Fibroblast of peridontal ligament (primary cell): ENCODE measurements around the gene FAM181B.
A peak's percentile ranks its signal among the peaks of the same experiment; 100 is the strongest.
"Not testable (repeated sequence)": the region's sequence is repeated elsewhere in the genome, so short reads cannot be mapped to it uniquely, and the experiment has no call there.

Source experiments
- DNase-seq: peaks from one replicate; pipeline ENCODE4 v3.0.0-alpha.2; 2010; ENCODE audit errors: extremely low read depth

Gene FAM181B

DNA sequence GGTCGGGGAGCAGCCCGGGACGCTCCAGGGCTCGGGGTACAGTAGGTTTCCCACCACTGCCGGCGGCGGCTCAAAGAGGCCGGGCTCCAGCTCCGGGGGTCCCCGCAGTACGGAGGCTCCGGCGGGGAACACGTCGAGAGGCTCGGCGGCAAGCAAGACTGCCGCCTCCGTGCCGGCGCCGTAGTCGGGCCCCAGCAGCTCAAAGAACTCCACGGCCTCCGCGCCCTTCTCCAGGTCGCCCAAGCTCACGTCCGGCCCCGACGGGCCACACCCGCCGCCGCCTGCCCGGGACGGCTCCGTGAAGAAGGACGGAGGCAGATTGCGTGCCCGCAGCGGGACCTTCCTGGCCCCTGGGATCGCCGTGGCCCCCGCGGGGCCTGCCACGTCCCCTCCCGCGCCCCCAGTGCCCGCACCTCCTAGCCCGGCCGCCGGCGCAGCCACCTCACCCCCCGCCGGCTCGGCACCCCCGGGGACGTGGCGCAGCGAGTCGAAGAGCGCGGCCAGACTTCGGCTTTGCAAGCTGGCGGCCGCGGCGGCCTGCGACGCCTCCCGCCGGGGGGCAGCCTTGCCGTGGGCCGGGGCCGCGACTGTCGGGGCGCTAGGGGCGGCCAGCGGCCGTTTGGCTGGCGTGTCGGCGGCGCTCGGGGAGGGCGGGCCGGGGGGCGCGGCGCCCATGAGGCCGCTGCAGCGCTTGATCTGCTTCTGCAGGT lies 775 bp downstream of the FAM181B start:
- DNase-seq: no peak

DNA sequence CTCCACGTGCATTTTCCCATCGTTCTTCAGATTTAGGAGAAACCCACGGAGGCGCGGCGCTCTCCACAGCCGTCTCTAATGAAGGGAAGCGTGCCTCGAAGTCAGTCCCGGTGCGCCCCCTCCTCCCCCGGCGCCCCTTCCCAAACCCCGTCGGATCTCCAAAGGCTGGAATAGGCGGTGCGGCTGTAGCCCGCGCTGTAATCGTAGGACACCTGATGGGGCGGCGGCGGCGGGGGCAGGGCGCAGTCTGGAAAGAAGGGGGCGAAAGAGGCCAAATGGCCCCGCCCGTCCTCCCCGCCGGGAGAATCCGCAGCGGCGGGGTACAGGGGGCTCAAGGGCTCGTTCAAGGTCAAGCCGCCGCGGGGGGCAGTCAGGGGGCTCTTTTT lies 1.3 kb downstream of the FAM181B start:
- DNase-seq: no peak

DNA sequence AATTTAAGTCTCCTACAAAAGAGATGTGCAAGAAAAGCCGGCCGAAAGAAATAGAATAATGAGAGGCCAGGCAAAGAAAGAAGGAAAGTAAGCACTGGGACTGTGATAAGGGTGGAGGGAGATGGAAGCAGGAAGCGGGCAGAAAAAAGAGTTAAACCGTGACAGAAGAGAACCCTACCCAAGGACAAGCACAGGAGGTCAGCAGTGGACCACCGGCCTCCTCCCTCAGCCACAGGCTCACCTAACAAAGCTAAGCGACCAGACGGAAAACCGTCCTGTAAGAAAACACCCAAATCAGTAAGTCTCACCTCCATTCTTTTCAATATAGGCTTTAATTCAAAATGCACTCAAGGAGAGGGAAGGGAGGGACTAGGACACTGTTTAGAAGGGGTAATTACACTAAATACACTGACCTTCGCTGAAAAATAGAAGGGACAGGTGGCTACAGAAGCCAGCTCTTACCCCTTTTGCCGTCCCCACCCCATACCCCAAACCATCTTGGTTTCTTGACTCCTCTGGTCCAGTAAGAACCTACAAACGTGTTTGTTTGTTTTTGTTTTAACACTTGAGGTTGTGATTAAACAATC lies 1.9 kb downstream of the FAM181B start:
- no peak for DNase-seq

DNA sequence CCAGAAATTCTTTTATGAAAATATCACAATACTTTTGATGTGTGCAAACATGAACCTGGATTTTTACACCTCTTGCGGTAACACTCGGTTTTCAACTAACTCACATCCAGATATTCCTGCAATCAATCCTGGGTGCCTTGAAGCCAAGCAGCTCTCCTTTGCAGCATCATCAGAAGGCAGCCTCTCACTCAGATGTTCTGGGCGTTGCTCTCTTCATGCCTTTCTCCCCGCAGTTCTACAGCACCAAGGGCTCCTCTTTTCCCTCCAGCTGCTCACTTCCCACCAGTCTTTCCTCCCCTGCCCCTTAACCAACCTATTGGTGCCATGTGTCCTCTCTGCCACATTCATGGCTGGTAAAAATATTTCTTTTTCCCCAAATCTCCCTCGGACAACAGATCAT lies 2.9 kb downstream of the FAM181B start:
- DNase-seq: no peak

DNA sequence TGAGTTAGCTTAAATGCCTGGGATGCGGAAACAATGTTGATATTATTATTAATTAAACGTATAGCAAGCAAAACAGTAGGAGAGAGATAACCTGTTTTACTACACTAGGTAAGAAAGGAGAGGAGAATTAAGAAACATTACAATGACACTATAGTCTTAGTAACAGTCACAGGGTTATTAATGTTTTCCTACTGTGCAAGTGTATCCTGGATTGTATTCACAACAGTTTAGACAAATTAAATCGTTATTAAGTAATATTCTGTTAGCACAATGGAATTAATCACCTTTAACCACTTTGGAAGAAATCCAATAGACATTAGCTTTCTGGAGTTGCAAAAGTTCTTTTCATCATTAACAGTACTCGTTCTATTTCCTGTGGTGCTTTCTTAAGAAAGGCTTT lies 3.4 kb downstream of the FAM181B start:
- no peak for DNase-seq

DNA sequence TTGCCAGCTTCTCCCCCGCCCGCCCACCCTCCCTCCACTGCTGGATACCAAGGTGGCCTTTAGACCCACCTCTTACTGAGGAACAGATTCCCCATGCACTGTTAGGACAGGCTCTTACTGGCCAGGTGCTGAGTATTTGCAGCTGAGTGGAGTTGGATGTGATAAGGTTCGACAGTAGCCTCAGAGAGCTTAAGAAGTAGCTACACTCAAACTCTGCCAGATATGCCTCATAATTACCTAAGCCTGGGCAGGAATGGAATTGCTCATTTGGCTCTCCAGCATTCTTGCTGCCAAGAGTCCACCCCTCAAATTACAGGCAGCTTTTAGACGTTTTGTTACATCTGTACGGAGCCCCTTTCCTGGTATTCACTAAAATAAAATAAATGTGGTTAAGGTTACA lies 9.6 kb downstream of the FAM181B start:
- DNase-seq: no peak

DNA sequence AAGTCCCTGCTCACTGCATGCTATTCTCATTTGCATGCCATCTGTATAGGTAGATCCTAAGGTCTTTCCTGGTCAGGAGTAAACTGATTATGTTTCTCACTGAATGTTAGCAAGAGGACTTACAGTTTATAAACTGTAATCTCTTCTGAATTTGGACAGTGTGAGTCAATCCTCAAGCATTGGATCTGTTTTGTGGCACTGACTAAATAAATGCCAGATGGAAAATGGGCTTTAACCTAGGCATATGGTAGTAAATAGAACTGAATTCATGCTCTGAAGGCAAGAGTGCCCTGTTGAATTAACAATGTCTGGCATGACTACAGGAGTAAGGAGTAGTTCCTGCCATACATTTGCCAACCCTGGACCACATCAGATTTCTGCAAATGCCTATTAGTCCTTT lies 11.4 kb downstream of the FAM181B start:
- peak; percentile 78 for DNase-seq

DNA sequence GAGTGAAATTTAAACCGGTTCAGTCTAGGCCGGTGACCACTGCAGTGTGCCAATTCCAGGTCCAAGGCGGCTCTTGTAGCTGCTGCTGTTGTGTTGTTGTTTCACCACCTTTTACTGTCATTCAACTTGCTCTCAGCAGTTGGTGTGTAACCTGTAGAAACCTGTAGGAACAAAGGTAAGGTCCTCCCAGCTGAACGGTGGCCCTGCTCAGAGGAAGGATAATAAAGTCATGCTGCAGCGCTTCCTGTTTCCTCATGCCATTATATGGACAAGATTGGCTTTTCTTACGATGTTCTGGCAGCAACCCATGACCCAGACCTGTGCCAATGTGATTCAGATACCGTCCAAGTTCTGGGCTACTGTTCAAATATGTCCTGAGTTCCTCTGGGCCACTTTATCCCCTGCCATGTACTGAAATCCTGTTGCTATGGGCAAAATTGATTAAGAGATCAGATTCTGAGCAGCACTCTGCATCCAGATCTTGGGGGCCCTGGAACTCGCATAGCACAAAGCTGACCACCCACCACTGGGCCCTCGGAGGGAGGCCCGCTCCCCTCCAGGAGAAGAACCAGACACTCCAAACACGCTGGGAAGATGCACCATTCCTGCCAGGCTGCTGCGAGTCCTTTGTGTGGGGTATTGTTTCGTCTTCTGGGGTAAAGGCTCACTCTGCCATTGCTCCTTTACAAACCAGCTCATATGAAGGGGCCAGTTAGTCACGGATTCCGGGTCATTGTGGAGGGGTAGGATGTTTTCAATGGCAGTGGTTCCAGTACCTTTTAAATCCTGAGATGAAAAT lies 13.2 kb downstream of the FAM181B start:
- no peak for DNase-seq

DNA sequence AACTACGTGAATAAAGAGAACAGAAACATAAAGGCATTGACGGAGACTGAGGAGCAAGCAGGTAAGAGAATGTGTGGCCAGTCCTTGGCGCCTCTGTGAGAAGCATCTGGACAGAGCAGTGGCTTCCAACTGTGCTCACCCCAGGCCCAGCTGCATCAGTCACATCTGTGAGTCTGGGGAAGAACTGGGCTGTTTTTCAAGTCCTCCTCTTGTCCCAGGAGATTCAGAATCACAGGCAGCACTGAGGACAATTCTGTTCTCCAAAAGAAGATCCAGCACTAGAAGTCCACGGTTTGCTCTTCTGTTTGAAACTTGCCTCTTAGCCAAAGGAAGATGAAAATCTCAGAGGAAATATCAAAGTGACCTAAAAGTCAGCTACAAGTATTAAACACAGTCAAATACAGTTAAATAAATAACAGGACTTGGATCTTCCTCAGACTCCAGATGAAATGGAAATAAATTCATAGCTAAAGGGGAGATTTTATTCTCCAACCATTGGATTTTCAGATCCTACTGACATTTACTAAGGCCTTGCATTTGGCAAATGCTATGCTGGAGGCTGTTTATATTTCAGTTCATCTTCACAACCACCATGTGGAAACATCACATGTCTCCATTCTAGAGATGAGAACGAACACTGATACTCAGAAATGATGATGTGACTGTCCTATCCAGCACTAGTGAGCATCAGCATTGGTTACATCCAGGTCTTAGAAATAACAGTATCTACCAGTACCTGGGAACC lies 14.1 kb downstream of the FAM181B start:
- no peak for DNase-seq

DNA sequence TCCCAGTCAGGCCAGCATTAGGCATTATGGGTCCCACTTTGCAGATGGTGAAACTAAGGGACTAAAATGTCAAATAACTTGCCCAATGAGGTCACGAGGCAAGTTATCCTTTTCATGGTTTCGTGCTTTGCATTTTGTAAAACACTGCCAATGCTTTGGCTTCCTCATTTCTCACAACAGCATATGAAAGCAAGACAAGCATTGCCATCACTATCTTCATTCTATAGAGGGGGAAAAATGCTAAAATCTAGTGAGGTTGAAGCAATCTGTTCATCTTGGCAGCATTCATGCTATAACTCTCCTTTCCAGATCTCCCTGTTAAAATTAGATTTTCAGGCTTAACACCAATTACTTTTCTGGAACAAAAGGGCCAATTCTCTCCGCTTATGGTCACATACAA lies 14.8 kb downstream of the FAM181B start:
- no peak for DNase-seq

DNA sequence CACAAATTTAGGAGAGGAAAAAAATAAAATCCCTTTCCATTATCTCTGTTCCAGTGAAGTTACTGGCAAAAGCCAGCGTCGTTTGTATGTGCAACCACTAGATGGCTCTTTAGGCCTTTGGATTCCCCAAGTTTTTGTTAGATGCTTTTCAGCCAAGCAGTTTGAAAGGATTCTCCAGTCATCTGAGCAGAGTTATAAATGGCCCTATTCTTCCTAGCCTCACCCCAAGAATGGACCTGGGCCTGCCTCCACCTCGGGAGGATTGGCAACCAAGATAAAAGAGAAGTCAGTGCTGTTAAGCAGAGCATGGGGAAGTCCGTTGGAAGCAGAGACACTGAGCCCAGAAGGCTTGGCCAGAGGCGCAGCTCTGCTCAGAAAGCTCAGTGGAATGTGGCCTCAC lies 15.4 kb downstream of the FAM181B start:
- peak; percentile 70 for DNase-seq

DNA sequence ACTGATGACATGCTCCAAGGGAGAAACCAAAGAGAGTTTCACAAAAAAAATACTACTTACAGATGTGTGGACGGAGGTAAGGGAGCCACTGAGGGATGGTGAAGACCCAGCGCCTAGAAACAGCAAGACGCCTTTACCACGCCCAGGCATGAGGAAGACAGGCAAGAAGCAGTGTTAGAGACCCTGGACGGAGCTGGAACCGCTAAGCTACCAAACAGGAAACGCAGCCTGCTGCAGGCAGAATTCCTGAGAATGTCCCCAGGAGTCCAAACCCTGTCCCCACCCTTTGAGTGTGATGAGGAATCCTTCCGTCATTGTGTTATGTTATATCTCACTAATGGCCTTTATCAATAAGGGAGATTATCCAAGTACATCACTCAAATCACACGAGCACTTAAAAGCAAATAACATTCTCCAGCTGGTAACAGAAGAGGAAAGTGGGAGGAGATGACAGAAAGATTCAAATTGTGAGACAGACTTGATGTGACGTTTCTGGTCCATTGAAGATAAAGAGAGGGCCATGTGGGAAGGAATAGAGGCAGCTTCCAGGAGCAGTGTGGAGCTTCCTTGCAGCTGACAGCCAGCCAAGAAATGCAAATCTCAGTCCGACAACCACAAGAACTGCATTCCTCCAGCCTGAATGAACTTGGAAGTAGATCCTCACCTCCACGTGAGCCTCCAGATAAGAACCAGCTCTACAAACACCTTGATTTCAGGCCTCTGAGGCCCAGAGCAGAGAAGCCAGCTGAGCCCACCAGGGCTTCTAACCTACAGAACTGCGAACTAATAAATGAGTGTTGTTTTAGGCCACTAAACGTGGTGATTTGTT lies 19.1 kb downstream of the FAM181B start:
- no peak for DNase-seq

DNA sequence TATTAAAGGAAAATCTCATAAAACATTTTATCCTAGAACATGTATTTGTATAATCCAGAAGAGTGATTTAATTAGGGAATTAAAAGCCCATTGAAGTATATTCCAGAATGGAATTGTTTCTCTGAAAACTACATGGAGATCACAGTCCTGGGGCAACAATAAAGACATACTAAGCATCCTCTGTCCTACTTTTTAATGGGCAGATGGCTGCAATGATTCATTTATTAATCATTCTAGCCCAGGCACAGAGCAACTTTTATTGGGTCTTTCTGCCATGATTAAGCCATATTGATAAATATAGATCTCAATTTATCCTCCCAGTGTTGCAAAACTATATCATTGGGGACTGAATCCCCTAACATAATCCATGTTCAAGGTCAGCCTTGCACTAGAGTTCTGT lies 22.0 kb downstream of the FAM181B start:
- DNase-seq: no peak

DNA sequence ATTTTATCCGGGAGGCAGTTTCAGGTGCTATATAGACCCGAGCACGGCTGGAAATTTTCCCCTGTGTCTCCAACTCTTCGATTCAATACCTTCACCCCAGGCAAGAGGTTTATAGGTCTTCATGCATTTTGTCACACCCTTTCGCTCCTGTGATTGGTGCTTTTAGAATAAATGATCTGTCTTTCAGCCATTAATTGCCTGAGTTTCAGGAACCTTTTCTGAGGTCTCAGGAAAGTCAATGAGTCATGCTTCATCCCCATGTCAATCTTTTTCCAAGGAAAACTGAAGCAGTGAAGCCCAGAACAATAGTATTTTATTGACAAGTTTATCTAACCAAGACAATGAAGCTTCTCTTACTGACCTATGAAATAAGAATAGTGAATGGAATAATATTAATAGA lies 29.9 kb downstream of the FAM181B start:
- DNase-seq: no peak

DNA sequence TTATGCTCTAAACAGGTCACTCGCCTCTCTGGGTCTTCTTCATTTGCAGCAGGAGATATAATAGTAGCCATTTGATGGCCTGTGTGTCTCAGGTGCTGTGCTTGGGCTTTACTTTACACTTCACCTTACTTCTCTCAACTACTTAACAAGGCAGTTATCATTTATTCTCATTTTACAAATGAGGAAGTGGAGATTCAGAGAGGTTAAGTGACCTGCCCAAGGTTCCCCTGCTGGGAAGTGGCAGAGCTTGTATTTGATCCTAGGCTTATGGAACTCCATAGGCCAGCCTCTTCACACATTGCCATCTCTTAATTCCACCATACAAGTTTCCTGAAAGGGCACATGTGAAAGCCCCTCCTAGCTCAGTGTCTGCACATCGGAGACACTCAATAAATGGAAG lies 30.4 kb downstream of the FAM181B start:
- no peak for DNase-seq

DNA sequence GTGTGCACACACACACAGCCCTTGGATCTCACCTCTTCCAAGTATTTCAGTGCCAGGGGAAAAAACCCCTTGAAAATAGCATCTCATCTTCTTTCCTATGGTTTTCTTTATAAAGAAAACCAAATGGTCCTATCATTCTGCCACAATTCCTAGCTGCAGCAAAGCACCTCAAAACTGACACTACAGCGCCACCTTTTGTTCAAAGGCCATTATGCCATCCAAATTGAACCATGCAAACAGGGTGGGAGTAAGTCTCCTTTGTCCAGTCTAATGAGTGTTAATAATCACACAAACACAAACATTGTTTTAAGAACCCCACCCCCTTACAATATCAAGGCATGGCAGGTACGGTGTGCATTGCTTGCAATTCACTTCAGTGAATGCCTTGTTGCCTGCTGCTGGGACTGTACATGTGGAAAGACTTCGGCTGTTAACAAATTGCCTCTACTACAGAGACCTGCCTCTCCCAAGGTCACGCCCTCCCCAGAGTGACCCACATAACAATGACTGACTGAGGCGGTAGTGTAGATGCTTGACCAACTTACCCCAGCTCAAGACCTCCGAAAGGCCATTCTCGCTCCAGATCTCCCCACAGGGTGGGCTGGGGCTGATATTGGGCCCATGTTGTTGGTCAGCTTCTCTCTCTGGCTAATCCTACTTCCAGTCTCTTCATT lies 31.7 kb downstream of the FAM181B start:
- peak; percentile 52 for DNase-seq

DNA sequence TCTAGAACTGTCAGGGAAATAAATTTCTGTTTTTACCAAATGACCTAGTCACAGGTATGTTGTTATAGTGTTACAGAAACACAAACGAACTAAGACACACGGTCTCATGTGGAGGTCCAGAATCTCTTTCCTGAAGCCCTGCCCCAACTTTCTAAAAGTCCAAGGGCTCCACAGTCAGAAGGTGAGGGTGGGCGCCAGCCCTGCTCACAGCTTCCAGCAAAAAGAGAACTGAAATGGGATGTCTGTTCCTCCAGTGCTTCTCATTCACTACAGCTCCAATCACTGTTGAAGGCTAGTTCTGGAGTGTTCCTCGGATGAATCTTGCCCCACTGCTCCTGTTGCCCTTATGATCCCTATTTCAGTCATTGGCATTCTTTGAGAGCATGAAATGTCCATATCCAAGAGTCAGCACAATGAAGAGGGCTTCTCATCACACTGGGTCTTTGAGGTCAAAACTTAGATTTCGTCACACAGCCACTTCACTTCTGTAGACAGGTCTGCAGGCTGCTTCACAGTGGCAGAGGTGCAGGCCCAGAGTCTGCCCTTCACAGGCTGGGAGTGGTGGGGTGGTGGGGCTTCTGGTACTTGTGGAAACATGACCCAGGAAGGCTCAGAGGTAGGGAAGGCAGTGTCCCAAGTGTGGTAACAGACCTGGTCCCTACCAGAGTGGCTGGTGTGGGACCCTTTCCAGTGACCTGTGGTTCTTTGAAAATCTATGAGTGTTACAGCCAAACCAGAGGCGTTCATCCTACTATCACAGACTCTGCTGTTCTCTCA lies 34.9 kb downstream of the FAM181B start:
- DNase-seq: no peak

DNA sequence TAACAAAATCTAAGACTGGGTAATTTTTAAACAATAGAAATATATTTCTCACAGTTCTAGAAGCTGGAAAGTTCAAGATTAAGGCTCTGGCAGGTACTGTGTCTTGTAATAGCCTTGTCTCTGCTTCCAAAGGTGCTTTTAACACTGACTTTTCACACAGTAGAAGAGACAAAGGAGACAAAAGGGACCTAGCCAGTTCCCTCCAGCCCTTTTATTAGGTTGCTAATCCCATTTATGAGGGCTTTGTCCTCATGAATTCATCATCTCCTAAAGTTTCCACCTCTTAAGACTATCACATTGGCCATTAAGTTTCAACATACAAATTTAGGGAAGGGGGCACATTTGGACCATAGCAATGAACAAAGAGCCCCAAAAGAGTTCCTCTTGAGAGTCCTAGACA lies 40.7 kb downstream of the FAM181B start:
- no peak for DNase-seq

DNA sequence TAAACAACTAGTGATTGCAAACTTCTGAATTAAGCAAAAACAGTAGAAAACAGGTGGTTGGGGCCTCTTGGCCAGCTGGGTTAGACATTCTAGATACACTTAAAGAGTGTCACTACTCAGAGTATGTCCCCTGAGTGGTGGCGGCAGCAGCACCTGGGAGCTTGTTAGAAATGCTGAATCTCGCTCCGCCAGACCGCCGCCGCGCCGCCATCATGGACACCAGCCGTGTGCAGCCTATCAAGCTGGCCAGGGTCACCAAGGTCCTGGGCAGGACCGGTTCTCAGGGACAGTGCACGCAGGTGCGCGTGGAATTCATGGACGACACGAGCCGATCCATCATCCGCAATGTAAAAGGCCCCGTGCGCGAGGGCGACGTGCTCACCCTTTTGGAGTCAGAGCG lies 44.3 kb downstream of the FAM181B start:
- not testable (repeated sequence) for DNase-seq

DNA sequence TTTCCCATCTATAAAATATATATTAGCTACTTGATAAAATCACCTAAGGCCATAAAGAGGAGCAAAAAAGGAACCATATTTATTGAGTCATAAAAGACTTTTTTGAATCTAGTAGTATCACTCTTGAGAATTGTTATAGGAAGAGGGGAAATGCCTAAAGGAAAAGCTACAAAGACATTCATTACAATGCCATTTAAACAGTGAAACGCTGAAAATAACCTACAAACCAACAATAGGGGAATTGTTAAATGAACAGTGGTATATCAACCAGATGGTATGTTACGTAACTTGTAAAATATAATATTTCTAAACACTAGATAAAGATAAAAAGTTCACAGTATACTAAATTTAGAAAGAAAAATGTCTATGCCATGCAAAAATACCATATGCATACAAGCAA lies 47.5 kb downstream of the FAM181B start:
- DNase-seq: no peak
